ENCODE data around the gene JRKL.
"Not testable (repeated sequence)": the region's sequence is repeated elsewhere in the genome, so short reads cannot be mapped to it uniquely, and the experiment has no call there.

JRKL gene

DNA sequence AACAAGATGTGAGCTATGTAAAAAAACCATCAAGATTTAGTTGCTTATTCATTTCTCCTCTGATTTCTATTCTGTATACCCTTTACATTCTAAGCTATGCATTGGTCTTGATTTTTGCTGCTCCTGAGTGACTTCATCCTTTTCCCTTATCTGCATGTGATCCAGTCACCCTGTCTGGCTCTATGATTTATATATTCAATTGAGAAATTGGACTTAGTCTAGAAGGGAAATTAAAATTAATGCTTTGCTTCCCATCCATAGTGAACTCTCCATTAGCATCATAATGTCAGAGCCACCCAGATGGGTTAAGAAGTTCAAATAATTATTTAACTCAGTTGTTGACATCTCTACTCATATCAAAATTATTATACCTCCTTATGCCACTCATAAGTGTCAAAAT, 5.0 kb downstream of the JRKL start:
- no peak for DNase-seq

DNA sequence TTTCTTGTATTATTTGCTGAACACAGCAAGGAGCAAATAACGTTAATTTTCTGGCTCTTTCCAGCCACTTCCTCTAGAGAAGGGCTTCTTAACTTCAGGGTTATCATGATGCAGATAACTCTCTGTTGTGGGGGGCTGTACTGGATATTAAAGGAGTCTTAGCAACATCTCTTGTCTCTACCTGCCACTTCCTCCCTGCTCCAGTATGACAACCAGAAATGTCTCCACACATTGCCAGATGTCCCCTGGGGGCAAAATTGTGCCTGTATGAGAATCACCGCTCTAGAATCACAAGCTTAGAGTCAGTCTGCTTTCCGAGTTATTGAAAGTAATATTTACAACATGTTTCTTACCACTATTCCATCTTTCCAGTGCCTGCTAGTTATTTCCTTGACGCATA, 6.8 kb downstream of the JRKL start:
- DNase-seq, result no peak

DNA sequence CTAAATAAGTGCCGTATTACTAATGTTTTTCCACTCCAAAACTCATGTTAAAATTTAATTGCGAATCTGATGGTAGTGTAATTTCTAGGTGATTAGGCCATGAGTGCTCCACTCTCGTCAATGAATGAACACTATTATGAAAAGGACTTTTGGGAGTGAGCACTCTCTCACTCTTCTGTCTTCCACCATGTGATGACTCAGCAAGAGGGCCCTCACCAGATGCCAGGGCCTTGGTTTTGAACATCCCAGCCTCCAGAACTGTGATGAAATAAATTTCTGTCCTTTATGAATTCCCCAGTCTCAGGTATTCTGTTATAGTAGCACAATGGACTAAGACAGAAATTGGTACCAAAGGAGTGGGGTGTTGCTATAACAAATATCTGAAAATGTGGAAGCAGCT, 8.1 kb downstream of the JRKL start:
- no peak for DNase-seq

- DNase-seq, result no peak
Measured at GRCh38 chr11:96400697-96401096, 10.9 kb downstream of the JRKL start.

GRCh38 chr11:96411412-96411811, 21.6 kb downstream of the JRKL start:
- DNase-seq, result not testable (repeated sequence)

GRCh38 chr11:96412761-96413381, 23.1 kb downstream of the JRKL start:
- no peak for DNase-seq

GRCh38 chr11:96413408-96413807, 23.6 kb downstream of the JRKL start:
- no peak for DNase-seq

GRCh38 chr11:96424693-96425092, 34.9 kb downstream of the JRKL start:
- DNase-seq, result no peak

DNA sequence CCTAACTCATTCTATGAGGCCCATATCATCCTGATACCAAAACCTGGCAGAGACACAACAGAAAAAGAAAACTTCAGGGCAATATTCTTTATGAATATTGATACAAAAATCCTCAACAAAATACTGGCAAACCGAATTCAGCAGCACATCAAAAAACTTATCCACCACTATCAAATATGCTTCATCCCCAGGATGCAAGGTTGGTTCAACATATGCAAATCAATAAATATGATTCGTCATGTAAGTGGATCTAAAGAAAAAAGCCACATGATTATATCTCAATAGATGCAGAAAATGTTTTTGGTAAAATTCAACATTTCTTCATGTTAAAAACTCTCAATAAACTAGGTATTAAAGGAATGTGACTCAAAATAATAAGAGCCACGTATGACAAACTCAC, 40.9 kb downstream of the JRKL start:
- DNase-seq, result no peak

- not testable (repeated sequence) for DNase-seq
Measured at GRCh38 chr11:96432654-96433053, 42.8 kb downstream of the JRKL start.
